ENCODE data around the gene NAB1.

Gene NAB1

GRCh38 chr2:190711069-190711468, 62.2 kb downstream of the NAB1 start:
- intact Hi-C loops (cut with DNase I; ENCODE audit: low total_unique reads) = no loop called here
- DNase-seq = no peak
- Histone ChIP-seq H3K9me3 (no peaks in the 10 kb centered on the region), H3K27ac (no peak overlapping the region), H3K4me3 (no peak overlapping the region), H3K27me3 (no peaks in the 10 kb centered on the region), H3K4me1 (no peaks in the 10 kb centered on the region), H3K36me3 (no peaks in the 10 kb centered on the region)
- TF ChIP-seq CTCF (IDR thresholded peaks at IDR 0.05) = no peak

- DNase-seq = no peak
- Histone ChIP-seq H3K36me3 (no peaks in the 10 kb centered on the region), H3K27ac (no peak overlapping the region), H3K9me3 (no peaks in the 10 kb centered on the region), H3K4me3 (no peak overlapping the region), H3K4me1 (no peaks in the 10 kb centered on the region), H3K27me3 (no peaks in the 10 kb centered on the region)
- no peak for TF ChIP-seq CTCF (IDR thresholded peaks at IDR 0.05)
- intact Hi-C loops (cut with DNase I; ENCODE audit: low total_unique reads) = no loop called here
Measured at GRCh38 chr2:190713471-190713870, 64.6 kb downstream of the NAB1 start.

GRCh38 chr2:190714958-190715357, 66.1 kb downstream of the NAB1 start:
- Histone ChIP-seq H3K9me3 (no peaks in the 10 kb centered on the region), H3K27ac (no peak overlapping the region), H3K36me3 (no peaks in the 10 kb centered on the region), H3K27me3 (no peaks in the 10 kb centered on the region), H3K4me3 (no peak overlapping the region), H3K4me1 (no peaks in the 10 kb centered on the region)
- no peak for TF ChIP-seq CTCF (IDR thresholded peaks at IDR 0.05)
- no peak for DNase-seq
- intact Hi-C loops (cut with DNase I; ENCODE audit: low total_unique reads) = no loop called here

GRCh38 chr2:190716176-190716807, 67.4 kb downstream of the NAB1 start:
- Histone ChIP-seq H3K36me3 (no peaks in the 10 kb centered on the region), H3K27ac (no peak overlapping the region), H3K27me3 (no peaks in the 10 kb centered on the region), H3K4me1 (no peaks in the 10 kb centered on the region), H3K9me3 (no peaks in the 10 kb centered on the region), H3K4me3 (no peak overlapping the region)
- intact Hi-C loops (cut with DNase I; ENCODE audit: low total_unique reads) = no loop called here
- no peak for DNase-seq
- no peak for TF ChIP-seq CTCF (IDR thresholded peaks at IDR 0.05)

GRCh38 chr2:190717306-190717705, 68.4 kb downstream of the NAB1 start:
- Histone ChIP-seq H3K27me3 (no peaks in the 10 kb centered on the region), H3K4me1 (no peaks in the 10 kb centered on the region), H3K27ac (no peak overlapping the region), H3K36me3 (no peaks in the 10 kb centered on the region), H3K9me3 (no peaks in the 10 kb centered on the region), H3K4me3 (no peak overlapping the region)
- intact Hi-C loops (cut with DNase I; ENCODE audit: low total_unique reads) = no loop called here
- TF ChIP-seq CTCF (IDR thresholded peaks at IDR 0.05) = no peak
- DNase-seq = no peak
